Adipocyte (in vitro differentiated cells): ENCODE measurements around the gene PITPNC1.
"Not testable (repeated sequence)": the region's sequence is repeated elsewhere in the genome, so short reads cannot be mapped to it uniquely, and the experiment has no call there.

ENCODE experiments used
- DNase-seq: peaks from one replicate; pipeline ENCODE4 v3.0.0-alpha.2; 2015; ENCODE audit warnings: low read depth
- H3K27me3 ChIP-seq: replicated peaks from 2 replicates; pipeline ENCODE4 v1.7.0; 2013; ENCODE audit warnings: mild to moderate bottlenecking, low read length, moderate library complexity; ENCODE audit not compliant: control insufficient read depth, insufficient read depth
- H3K36me3 ChIP-seq: 2 replicates; pipeline ENCODE4 v1.7.0; 2013; ENCODE audit warnings: low read length, mild to moderate bottlenecking, moderate library complexity; ENCODE audit not compliant: control insufficient read depth, insufficient read depth, severe bottlenecking
- H3K4me1 ChIP-seq: 2 replicates; pipeline ENCODE4 v1.7.0; 2013; ENCODE audit warnings: mild to moderate bottlenecking, low read length, moderate library complexity; ENCODE audit not compliant: control insufficient read depth, insufficient read depth
- H3K4me3 ChIP-seq: 2 replicates; pipeline ENCODE4 v1.7.0; 2013; ENCODE audit warnings: mild to moderate bottlenecking, low read length, moderate library complexity
- H3K9ac ChIP-seq: 2 replicates; pipeline ENCODE4 v1.7.0; 2013; ENCODE audit warnings: mild to moderate bottlenecking, low read length, moderate library complexity
- H3K9me3 ChIP-seq: 2 replicates; pipeline ENCODE4 v1.7.0; 2013; ENCODE audit warnings: mild to moderate bottlenecking, low read length, moderate library complexity; ENCODE audit not compliant: control insufficient read depth

PITPNC1 gene

DNA sequence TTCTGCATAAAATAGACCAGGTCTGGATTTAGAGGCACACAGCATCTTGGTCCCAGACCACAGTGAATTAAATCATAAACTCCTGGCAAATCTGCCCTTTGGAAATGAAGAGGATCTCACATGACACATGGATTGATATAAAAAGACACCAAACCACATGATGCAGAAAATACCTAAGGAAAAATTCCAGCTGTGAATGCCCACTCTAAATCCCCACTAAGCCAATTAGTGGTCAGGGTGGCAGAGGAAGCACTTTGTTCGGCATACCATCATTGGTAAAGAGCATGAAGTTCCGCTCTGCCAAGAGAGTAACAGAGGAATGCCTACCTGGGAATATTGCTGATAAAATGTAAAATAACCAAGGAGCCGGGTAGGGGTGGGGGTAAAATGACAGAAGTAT, 308.3 kb downstream of the PITPNC1 start:
- H3K27me3 ChIP-seq, result no peaks in the 10 kb centered on the region
- DNase-seq, result no peak
- H3K4me3 ChIP-seq, result no peak overlapping the region
- peaks cover 5% of the 10 kb centered on the region for H3K4me1 ChIP-seq
- H3K9me3 ChIP-seq, result no peaks in the 10 kb centered on the region
- H3K36me3 ChIP-seq, result no peaks in the 10 kb centered on the region
- H3K9ac ChIP-seq, result no peak overlapping the region

DNA sequence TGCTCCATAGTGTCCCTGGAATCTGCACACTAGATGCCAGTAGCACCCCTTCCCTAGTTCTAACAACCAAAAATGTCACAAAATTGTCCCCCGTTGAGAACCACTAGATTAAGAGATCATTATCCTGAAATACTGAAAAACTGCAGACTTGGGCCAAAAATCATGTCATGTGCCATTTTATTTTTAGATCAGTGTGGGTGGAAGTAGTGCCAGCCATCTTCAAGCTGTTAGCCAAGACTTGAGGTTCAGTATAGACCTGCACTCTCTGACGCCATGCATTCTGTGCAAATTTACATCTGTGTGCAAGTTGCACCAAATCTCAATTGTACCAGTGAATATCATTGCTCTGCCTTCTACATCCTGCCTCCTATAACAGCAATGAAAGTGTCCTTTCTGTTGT, 309.2 kb downstream of the PITPNC1 start:
- H3K4me3 ChIP-seq, result no peak overlapping the region
- DNase-seq, result no peak
- no peak overlapping the region for H3K9ac ChIP-seq
- no peaks in the 10 kb centered on the region for H3K27me3 ChIP-seq
- H3K9me3 ChIP-seq, result no peaks in the 10 kb centered on the region
- H3K36me3 ChIP-seq, result no peaks in the 10 kb centered on the region
- peaks cover 5% of the 10 kb centered on the region for H3K4me1 ChIP-seq

DNA sequence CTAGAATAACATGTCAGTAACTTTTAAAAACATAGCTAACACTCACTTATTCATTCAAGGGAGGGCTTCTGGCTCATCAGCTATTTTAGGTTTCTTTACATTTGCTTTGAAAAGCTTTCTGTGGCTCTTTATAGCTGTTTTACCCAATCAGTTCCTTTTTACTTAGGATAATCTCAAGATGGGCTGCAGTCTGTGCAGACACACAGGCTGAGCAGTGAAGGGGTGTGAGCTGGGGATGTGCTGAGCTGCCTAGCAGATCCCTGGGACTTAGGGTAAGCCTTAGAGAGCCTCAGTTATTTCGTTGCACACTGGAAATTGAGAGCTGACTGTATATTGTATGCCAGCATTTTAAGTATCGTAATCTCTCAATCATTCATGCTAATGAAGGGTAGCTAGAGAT, 310.4 kb downstream of the PITPNC1 start:
- no peak for DNase-seq
- Histone ChIP-seq H3K4me1 (peaks cover 5% of the 10 kb centered on the region), H3K27me3 (no peaks in the 10 kb centered on the region)

DNA sequence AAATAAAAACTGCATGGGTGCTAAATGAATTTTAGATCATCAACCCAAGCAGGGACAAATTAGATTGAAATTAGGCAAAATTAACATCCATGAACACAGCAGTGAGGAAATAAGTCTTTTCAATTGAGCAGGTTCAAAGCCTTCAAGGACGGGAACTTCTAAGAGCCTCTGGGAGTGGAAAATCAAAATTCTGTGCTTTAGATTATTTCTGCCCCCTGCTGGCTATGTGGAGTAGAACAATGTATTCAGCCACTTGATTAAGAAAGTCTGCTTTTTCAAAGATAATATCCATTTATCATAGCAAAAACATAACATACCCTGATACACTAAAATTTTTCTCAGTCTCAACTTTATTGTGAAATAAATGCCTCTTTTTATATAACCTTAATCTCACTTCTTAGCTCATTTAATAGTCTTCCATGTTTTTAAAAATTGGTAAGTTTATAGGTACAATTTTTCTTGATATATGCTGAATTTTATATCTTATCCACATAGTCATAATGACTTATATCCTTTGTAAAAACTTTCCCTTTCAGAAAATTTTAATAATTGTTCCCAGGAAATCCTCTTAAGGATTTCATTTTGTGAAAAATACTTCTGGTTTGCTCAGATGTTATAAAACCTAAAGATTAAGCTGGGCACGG, 312.6 kb downstream of the PITPNC1 start:
- Histone ChIP-seq H3K4me3 (no peak overlapping the region), H3K9ac (no peak overlapping the region), H3K27me3 (no peaks in the 10 kb centered on the region), H3K9me3 (peaks cover 6% of the 10 kb centered on the region), H3K36me3 (no peaks in the 10 kb centered on the region), H3K4me1 (peaks cover 5% of the 10 kb centered on the region)
- peak; percentile 92 for DNase-seq

More for the DNA sequence above, 310.4 kb downstream of the PITPNC1 start:
- H3K36me3 ChIP-seq, result no peaks in the 10 kb centered on the region
- H3K9ac ChIP-seq, result no peak overlapping the region
- no peaks in the 10 kb centered on the region for H3K9me3 ChIP-seq
- H3K4me3 ChIP-seq, result no peak overlapping the region

DNA sequence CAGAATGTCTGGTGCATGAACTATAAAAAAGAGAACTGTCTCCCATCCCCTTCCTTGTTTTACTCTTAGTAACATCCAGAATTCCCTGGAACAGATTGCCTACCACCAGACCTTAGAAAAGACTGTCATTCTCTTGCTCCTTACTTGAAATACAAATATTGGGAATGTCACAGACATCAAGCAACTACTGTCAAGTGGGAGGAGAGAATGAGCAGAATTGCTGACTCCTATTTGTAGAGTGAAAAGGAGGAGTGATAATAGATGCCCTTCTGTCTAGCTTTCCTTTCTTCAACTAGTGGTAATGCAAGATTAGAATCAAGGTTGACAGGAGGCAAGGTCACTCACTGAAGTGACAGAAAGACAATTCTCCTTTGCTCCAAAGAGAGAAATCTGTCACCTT, 316.7 kb downstream of the PITPNC1 start:
- no peak overlapping the region for H3K4me3 ChIP-seq
- H3K36me3 ChIP-seq, result no peaks in the 10 kb centered on the region
- no peak overlapping the region for H3K9ac ChIP-seq
- no peaks in the 10 kb centered on the region for H3K27me3 ChIP-seq
- H3K9me3 ChIP-seq, result peaks cover 6% of the 10 kb centered on the region
- peaks cover 12% of the 10 kb centered on the region for H3K4me1 ChIP-seq
- DNase-seq, result no peak

DNA sequence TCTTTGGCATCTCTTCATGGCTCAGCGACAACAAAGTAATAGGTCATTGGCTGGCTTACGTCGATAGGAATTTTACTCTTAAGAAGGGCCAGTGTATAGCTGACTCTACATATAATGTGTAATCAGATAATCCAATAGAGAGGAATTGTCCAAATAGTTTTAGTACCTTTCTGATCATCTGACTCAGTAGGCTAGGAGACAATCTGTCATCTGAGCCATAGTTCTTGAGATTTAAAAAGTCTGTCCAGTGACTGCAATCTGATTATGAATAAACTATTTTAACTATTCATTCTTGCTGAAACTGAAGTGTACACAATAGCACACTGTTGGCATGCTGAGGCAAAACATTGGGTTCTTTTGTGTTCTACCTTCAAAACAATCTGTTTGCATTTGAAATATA, 319.3 kb downstream of the PITPNC1 start:
- DNase-seq, result peak; percentile 10
- no peak overlapping the region for H3K9ac ChIP-seq
- H3K27me3 ChIP-seq, result no peaks in the 10 kb centered on the region
- H3K4me3 ChIP-seq, result no peak overlapping the region
- H3K4me1 ChIP-seq, result peaks cover 12% of the 10 kb centered on the region
- H3K36me3 ChIP-seq, result no peaks in the 10 kb centered on the region
- H3K9me3 ChIP-seq, result peaks cover 6% of the 10 kb centered on the region

DNA sequence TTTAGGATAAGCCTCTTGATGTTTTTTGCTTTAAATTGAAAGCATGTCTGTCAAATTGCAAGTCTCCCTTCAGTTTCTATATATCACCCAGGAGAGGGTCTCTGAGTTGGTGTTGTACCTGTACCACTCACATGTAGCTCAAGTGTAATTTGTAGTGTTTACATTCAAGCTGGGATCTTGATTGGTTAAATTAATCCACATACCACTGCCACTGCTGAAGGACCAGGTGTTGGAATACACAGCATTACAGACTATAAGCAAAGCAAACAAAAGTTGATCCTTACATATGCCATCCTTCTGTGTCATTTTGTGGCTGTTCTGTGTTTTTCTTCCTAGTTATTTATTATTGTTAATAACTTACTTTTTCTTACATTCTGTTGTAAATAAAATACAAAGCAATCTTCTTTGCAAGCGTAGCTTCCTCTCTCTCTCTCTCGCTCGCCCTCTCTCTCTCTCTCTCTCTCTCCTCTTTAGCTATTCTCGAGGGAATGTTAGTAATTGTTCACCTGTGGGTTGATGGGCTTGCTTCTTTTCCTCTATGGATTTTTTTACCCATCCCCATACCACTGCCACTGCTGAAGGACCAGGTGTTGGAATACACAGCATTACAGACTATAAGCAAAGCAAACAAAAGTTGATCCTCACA, 319.9 kb downstream of the PITPNC1 start:
- no peak for DNase-seq
- H3K4me1 ChIP-seq, result peaks cover 12% of the 10 kb centered on the region
- no peak overlapping the region for H3K4me3 ChIP-seq
- peaks cover 6% of the 10 kb centered on the region for H3K9me3 ChIP-seq
- H3K9ac ChIP-seq, result no peak overlapping the region
- no peaks in the 10 kb centered on the region for H3K27me3 ChIP-seq
- no peaks in the 10 kb centered on the region for H3K36me3 ChIP-seq

DNA sequence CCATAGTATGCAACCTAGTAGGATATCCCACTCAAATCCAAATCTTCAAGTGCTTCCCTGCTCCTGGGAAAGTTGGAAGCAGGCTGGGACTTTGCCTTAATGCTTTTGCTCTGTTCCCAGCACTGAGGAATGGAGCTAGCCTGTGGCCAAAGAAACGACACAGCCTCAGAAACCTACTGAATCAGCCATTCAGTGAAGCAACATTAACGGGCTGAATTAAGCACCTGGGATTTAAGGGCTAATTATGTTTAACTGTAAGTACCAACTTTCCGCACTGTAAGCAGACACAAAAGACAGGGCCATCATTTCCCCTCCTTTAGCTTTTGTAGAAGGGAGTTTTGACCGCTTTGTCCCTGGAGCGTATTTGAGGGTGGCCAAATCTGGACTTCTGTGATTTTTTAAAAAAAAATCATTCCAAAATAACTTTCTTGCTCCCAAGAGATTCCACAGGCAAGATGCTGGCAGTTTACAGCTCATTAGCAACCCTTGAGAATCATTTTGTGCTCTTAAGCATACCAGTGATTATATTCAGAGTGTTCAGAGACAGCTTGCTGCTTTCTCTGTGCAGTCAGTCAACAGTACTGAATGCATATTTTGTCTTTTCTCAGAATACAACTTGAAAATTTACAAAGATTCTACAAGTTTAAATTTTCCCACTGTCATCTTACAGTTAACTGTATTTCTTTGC, 323.1 kb downstream of the PITPNC1 start:
- peaks cover 12% of the 10 kb centered on the region for H3K4me1 ChIP-seq
- no peaks in the 10 kb centered on the region for H3K9me3 ChIP-seq
- H3K27me3 ChIP-seq, result no peaks in the 10 kb centered on the region
- H3K36me3 ChIP-seq, result no peaks in the 10 kb centered on the region
- DNase-seq, result no peak
- H3K4me3 ChIP-seq, result no peak overlapping the region
- no peak overlapping the region for H3K9ac ChIP-seq

DNA sequence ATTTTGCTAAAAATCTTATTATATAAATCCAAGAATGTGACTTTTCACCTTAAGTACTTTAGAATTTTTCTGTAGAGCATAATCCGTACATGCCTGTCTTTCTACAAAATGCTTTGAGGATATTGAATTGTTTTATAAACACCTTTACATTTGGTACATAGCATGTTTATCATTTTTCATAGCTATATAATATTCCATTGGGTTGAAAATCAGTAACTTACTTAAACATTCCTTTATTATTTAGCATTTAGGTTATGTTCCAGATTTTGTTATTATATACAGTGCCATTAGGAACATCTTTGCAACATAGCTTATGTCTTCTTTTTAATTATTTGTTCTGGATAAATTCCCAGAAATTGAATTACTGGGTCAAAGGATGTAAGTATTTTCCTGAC, 323.6 kb downstream of the PITPNC1 start:
- H3K4me1 ChIP-seq, result peaks cover 12% of the 10 kb centered on the region
- no peaks in the 10 kb centered on the region for H3K27me3 ChIP-seq

DNA sequence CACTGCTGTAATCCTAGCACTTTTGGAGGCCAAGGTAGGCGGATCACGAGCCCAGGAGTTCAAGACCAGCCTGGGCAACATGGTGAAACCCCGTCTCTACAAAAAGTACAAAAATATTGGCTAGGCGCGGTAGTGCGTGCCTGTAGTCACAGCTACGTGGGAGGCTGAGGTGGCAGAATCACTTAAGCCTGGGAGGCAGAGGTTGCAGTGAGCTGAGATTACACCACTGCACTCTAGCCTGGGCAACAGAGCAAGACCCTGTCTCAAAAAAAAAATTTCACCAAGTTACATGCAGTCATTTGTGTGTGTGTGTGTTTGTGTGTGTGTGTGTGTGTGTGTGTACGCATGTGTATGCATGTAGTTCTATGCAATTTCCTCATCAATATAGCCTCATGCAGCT, 325.8 kb downstream of the PITPNC1 start:
- H3K9me3 ChIP-seq, DNase-seq, H3K36me3 ChIP-seq, H3K9ac ChIP-seq, H3K4me1 ChIP-seq, H3K4me3 ChIP-seq, H3K27me3 ChIP-seq: not testable (repeated sequence)

More for the DNA sequence above, 323.6 kb downstream of the PITPNC1 start:
- Histone ChIP-seq H3K36me3 (no peaks in the 10 kb centered on the region), H3K9ac (no peak overlapping the region), H3K9me3 (no peaks in the 10 kb centered on the region), H3K4me3 (no peak overlapping the region)
- no peak for DNase-seq

DNA sequence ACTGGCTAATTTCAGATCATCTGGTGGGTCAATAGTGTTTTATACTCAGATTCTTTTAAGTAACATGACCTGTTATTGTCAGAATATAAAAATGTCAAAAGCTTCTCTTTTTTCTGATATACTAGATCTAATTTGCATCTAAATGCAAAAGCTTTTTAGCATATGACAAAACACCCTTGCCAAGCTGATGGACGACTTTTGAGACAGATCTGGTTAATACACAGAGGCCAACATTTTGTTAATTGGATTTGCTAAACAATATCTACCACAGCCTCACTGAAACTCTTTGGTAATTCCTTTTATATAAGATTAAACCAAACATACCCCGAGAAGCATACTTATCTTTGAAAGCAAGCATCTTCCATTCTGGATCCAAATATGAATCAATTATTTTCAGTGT, 330.4 kb downstream of the PITPNC1 start:
- Histone ChIP-seq H3K9me3 (no peaks in the 10 kb centered on the region), H3K36me3 (no peaks in the 10 kb centered on the region), H3K4me1 (no peaks in the 10 kb centered on the region), H3K27me3 (no peaks in the 10 kb centered on the region), H3K4me3 (no peak overlapping the region), H3K9ac (no peak overlapping the region)
- DNase-seq, result no peak
